ENCODE data around the gene ZNF827.

The ZNF827 gene

DNA sequence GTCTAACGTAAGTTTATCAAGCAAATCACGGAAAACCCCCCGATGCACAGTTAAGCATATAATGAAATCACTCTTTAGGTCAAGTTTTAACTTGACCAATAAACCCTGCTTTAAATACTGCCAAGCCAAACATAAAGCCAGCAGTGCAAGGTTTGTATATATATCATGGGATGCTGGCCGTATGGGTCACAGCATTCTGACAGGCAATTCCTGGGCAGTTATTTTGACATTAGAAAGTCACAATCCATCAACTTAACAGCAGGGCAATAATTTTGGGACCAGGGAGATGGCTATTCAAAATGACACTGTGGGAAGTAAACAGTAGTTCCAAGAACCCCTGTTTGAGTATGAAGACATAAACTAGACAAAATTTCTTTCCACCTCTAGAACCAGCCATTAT, 116.9 kb downstream of the ZNF827 start:
- no peak for FAIRE-seq

- no peak for FAIRE-seq
Observed at GRCh38 chr4:145820407-145820806, 118.2 kb downstream of the ZNF827 start.

GRCh38 chr4:145819853-145820181, 118.8 kb downstream of the ZNF827 start:
- FAIRE-seq, result no peak

- FAIRE-seq, result no peak
Observed at GRCh38 chr4:145819101-145819852, 119.3 kb downstream of the ZNF827 start.

DNA sequence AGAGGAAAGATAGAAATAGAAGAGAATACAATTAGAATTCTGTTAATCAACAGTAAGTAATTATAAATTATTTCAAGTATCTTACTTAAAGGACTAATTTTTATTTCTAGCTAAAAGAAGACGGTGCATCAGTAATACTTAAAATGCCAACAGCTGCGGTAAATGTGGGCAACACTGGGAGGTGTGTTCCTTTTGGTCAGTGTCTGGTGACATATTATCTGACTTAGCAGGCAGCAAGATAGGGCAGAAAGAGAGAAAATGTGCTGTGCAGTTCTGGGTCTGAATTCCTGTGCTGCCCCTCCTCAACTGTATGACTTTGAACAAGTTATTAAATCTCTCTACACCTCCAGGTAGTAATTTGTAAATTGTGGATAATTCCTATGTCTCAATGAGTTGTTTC, 120.6 kb downstream of the ZNF827 start:
- FAIRE-seq, result no peak

- no peak for FAIRE-seq
Observed at GRCh38 chr4:145816091-145816490, 122.5 kb downstream of the ZNF827 start.

- no peak for FAIRE-seq
Observed at GRCh38 chr4:145815626-145816025, 123.0 kb downstream of the ZNF827 start.

GRCh38 chr4:145815027-145815612, 123.5 kb downstream of the ZNF827 start:
- FAIRE-seq, result no peak

DNA sequence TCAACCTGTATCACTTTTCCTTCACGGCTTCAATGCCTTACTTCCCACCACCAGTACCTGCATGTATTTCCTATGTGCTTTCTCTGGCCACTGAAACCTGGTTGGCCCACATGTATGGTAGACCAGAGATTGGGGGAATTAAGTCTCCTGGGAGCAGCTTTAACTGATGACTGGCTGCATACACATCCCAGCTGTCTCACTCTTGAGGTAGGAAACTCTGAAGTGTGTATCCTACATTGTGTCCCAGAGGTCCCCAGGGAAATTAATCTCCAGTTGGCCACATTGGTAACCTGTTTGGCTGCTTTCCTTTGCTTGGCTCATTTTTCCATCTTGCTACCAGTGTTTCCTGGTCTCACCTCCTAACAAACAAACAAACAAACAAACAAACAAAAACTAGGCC, 124.4 kb downstream of the ZNF827 start:
- FAIRE-seq, result no peak

DNA sequence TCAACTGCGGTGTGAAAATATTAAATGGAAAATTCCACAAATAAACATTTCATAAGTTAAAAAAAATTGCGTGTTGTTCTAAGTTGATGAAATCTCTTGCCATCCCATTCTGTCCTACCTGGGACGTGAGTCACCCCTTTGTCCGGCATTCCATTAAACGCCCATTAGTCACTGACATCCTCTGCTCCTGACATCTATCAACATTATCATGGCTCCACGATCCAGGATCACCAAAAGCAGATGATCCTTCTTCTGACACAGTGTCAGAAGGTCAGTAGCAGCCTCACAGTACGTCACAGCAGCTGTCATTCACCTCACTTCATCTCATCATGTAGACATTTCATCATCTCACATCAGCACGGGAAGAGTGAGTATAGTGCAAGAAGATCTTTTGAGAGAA, 125.7 kb downstream of the ZNF827 start:
- FAIRE-seq, result no peak

- FAIRE-seq, result no peak
Observed at GRCh38 chr4:145808848-145809512, 129.6 kb downstream of the ZNF827 start.

GRCh38 chr4:145808021-145808650, 130.5 kb downstream of the ZNF827 start:
- FAIRE-seq, result no peak

GRCh38 chr4:145805490-145805889, 133.1 kb downstream of the ZNF827 start:
- no peak for FAIRE-seq

DNA sequence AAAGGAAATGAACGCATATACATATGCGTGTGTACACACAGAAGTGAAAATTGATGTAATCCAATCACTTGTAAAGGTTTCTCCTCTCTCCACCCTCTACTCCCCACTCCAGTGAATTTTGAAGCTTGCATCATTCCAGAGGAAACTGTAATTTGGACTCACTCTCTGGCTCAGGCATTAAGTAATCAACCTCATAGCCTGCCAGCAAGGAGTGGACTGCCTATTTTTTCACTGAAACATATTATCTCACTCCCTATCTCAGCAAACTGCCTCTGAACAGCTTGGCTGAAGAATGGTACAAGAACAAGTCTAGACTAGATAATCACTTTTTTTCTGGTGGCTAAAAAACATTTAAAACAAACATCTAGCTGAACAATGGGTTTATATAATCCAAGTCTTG, 134.5 kb downstream of the ZNF827 start:
- no peak for FAIRE-seq

GRCh38 chr4:145799223-145799622, 139.4 kb downstream of the ZNF827 start:
- no peak for FAIRE-seq

DNA sequence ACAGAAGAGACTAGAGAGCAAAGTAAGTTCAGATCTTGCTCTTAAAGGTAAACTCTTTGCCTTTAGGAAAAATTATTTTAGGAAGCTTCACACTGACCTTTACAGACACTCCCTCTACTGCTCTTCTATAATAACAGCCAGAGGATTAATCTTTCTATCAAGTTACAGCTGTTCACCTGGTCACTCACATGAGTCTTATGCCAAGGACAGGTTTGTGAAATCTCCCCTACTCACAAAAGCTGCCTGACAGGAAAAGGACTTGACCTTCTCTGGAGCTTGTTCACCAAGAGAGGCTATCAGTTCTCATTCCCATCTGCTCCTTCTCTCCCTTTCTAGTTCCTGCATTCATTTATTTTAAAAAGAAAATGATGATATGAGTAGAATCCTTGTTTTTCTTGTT, 141.3 kb downstream of the ZNF827 start:
- no peak for FAIRE-seq

DNA sequence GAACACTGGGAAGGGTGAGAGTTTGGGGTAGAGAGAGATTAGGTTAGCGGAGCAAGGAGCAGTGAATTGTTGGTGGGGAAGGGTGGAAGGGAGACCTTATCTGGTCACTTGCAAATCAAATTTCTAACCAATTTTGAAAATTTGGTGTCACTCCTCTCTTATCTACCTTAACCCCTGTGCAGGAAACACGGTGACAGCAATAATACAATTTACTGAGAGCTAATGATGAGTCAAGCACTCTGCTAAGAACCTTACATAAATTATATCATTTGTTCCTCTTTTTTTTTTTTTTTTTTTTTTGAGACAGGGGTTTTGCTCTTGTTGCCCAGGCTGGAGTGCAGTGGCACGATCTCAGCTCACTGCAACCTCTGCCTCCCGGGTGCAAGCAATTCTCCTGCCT, 142.3 kb downstream of the ZNF827 start:
- no peak for FAIRE-seq

DNA sequence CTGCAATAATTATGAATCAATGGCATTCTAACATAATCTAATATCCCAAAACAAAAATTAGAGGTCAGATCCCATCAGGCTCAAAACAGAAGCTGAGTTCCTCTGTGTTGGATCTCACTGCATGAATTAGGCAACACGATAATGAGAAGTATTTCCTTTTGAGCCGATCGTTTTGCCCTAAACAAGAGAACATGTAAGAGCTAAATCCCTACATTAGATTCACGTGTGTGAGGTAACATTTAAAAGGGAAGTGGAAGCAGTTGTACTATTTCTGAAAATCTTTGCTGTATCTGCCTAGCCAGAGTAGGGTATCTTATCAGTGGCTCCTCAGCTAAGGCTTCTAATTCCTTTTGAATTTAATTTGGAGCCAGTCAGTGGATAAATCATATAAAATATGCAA, 143.1 kb downstream of the ZNF827 start:
- FAIRE-seq, result no peak

DNA sequence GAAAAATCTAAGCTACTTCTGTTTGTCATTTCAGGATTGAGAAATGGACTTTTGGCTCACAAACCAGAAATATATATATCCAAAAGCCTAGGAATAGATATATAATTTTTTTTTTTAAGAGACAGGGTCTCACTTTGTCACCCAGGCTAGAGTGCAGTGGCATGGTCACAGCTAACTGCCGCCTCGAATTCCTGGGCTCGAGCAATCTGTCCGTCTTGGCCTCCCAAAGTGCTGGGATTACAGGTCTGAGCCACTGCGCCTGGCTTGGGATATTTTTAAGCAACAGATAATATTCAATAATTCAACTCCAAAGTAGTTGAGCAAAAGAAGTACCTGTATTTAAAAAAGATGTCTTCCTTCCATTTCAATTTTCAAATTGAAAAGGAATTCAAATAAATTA, 146.2 kb downstream of the ZNF827 start:
- no peak for FAIRE-seq

DNA sequence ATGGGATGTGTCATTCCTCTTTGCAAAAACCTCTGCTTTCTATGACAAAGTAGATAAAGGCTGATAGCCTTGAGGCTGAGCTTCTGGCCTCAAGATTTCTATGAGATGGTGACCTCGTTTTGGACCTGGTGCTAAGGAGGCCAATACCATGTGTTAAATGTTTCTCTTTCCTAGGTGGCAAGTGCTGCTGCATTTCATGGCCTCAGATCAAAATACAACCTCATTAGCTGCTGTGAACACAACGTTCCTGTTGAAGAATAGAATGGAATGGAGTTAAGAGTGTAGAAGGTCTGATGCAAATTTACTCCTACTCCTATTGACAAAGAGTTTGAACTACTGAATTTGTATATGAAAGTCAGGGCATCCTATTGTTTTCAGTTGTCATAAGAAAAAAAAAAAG, 146.6 kb downstream of the ZNF827 start:
- no peak for FAIRE-seq

GRCh38 chr4:145788755-145789154, 149.9 kb downstream of the ZNF827 start:
- no peak for FAIRE-seq

DNA sequence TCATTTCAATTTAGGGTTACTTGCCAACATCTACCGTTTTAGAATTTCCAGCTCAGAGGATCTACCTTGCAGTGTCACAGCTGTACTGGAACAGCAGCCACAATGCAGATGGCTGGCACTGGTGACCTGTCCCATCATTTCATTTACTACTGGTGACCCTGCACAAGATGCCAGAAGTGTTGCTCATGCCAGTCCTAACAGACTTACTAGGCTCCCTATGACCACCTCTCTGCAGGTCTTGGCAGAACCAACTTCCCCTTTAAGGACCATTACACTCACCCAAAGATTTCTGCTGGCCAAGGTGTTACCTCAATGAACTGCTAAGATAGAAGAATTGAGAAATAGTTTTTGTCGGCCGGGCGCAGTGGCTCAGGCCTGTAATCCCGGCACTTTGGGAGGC, 151.8 kb downstream of the ZNF827 start:
- no peak for FAIRE-seq

DNA sequence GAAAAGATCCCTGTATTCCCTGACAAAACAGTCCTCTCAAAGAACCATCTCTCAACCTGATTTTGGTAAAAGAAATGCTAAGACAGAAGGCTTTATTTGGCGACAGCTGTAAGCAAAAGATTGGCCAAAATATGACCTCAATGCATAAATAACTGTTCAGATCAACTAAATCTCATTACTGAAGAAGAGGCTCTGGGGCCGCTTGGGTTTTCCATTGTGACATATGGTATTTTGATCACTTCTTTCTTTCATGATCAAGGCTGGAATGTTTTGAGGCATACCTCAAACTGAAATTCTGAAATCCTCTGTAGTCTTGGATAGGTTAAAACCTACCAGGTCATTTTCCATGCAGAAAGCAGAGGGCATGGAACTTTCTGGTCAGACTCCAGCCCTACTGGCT, 152.4 kb downstream of the ZNF827 start:
- no peak for FAIRE-seq

Data from colon (tissue), 2 donors.